Measurements from ENCODE around the gene CDHR2.

CDHR2 gene, protein sequence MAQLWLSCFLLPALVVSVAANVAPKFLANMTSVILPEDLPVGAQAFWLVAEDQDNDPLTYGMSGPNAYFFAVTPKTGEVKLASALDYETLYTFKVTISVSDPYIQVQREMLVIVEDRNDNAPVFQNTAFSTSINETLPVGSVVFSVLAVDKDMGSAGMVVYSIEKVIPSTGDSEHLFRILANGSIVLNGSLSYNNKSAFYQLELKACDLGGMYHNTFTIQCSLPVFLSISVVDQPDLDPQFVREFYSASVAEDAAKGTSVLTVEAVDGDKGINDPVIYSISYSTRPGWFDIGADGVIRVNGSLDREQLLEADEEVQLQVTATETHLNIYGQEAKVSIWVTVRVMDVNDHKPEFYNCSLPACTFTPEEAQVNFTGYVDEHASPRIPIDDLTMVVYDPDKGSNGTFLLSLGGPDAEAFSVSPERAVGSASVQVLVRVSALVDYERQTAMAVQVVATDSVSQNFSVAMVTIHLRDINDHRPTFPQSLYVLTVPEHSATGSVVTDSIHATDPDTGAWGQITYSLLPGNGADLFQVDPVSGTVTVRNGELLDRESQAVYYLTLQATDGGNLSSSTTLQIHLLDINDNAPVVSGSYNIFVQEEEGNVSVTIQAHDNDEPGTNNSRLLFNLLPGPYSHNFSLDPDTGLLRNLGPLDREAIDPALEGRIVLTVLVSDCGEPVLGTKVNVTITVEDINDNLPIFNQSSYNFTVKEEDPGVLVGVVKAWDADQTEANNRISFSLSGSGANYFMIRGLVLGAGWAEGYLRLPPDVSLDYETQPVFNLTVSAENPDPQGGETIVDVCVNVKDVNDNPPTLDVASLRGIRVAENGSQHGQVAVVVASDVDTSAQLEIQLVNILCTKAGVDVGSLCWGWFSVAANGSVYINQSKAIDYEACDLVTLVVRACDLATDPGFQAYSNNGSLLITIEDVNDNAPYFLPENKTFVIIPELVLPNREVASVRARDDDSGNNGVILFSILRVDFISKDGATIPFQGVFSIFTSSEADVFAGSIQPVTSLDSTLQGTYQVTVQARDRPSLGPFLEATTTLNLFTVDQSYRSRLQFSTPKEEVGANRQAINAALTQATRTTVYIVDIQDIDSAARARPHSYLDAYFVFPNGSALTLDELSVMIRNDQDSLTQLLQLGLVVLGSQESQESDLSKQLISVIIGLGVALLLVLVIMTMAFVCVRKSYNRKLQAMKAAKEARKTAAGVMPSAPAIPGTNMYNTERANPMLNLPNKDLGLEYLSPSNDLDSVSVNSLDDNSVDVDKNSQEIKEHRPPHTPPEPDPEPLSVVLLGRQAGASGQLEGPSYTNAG (N-terminal part only)

DNA sequence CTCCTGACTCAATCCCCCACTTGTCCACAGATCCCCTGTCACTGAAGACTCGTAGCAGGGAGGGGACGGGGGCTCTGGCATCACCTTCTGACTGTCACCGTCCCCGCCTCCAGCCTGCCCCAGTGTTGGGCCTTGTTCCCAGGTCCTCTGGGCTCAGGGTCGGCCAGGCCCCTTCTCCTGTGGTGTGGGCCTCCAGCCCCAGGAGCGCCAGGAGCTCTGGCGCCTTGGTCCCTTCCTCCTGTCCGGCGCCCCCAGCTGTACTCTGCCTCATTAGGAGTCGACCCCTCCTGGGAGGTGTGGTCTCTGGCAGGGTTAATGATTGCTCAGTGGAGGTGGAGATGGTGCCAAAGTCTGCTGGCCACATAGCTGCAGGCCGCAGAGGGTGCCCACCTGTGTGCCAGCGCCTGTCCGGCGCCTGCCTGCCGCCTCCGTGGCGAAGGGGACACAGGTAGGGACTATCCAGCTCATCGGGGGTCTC is at the start of gene CDHR2:
TSS of gene CDHR2 (plus strand) at position 376 of the 478 bp plus-strand sequence. CDS start 16,011 bp downstream, outside the sequence.
- DNase-seq, result no peak

DNA sequence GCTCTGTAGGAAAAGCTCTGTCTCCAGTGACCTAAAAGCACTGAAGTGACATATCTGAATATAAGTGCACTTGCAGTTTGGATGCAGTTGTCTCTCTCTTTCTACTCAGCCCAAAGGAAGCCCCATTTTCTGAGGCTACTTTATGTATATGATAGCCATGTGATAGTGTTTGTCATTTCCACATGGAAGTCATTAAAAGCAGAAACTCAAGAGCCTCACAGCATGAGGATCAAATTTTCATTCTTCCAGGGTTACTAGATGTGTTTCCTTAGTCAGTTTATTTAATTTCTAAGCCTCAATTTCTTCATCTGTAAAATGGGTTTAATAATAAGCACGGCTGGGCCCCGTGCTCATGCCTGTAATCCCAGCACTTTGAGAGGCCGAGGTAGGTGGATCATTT is 48.6 kb upstream of the CDHR2 start:
- DNase-seq, result no peak

DNA sequence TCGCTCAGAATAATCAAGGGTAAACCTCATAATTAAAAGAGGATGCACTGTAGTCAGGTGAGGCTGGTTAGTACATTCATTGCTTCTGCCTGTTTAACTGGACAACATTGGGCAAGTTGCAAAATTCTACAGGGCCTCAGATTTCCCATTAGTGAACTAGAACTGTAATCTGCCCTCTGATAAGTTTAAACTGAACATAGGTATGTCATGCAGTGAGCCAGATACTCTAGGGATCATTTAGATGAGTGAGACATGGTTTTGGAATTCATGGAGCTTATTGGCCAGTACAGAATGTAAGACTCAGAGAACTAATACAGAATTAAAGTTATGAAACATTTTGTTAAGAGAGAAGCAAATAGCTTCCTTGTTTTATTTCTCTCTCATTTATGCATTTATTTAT is 47.8 kb upstream of the CDHR2 start:
- DNase-seq, result no peak

DNA sequence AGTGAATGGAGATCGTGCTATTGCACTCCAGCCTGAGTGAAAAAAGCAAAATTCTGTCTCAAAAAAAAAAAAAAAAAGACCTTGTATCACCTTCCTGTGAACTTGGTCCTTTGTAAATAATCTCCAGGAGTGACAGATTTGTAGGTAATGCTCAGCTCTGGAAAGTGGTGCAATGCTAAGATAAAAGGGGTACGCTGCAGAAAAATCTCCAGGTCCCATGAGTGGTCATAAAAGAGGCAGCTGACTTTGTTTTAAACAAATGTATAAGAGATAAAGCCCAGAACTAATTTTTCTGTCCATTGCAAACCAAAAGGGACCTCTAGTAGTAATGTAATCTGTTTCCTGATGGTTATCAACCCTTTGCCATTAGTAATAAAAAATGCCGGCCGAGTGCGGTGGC is 45.6 kb upstream of the CDHR2 start:
- DNase-seq, result no peak

DNA sequence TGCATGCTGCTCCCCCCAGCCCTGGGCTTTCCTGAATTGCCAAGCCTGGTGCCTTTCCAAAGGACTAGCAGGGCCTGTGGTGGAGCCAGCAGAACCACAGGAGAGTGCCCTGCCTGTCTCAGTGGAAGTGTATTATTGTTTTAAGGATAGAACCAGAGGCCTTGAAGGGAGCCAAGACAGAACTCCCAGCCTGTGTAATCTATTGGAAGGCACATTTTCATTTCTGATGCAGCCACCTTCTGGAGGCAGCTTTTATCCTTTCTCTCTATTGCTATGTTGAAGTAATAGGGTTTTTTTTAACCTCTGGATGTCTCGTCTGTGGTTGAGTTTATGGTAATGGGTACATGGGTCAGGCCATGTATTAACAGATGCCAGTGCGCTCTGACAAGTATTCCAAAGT is 41.2 kb upstream of the CDHR2 start:
- DNase-seq, result no peak

DNA sequence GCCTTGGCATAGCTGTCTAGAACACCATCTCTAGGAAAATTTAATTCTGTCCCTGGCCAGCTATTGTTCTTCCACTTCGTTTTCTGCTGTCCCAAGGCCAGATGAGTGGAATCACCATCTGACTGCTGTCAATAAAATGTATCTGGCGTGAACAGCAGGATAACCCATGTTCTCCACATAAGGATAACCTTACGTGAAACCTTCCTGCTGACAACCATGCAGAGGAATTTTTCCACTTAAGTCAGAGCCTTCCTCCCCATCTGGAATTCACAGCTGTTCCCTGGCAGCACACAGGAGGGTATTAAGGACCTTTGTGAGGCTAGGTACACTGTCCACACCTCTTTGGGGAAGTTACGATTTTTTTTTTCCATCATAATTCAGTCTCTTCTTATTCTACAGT is 40.5 kb upstream of the CDHR2 start:
- no peak for DNase-seq

DNA sequence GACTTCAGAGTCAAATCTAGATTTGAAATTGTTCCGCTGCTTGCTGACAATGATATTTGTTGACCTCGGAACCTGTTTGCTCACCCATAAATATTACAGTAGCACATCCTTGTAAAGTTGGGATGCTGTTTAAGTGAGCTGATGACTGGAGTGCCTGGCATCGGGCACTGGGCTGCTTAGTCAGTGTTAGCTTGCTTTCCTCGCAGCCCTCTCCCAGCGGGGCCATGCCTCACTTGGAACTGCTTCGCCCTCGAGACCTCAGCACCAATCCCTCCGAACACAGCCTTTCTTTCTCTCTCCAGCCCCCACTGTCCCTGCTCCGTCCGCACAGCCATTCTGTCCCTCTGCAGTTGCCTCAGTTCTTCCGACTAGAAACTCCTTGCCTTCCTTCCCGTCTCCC is 35.4 kb upstream of the CDHR2 start:
- DNase-seq, result no peak

DNA sequence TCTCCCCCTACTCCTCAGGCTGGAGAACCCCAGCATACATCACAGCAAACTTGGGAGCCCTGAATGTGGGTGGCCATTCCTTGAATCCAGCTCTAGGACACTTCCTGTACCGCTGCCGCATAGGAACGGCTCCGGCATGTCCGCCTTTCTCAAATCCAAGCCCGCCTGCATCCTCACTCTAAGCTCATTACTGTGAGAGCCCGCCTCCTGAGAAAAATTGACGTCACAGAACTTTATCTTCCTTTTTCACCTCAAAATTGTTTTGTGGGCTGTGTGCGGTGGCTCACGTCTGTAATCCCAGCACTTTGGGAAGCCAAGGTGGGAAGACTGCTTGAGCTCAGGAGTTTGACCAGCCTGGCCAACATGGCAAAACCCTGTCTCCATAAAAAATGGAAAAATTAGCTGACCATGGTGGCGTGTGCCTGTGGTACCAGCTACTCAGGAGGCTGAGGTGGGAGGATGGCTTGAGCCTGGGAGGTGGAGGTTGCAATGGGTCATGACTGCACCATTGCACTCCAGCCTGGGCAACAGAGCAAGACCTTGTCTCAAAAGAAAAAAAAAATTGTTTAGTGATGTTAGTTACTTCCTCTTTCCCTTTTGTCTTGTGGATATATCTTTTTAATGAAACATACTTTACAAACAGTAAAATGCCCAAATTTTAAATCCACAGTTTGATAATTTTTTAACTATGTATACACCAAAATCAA is 34.7 kb upstream of the CDHR2 start:
- DNase-seq, result no peak

DNA sequence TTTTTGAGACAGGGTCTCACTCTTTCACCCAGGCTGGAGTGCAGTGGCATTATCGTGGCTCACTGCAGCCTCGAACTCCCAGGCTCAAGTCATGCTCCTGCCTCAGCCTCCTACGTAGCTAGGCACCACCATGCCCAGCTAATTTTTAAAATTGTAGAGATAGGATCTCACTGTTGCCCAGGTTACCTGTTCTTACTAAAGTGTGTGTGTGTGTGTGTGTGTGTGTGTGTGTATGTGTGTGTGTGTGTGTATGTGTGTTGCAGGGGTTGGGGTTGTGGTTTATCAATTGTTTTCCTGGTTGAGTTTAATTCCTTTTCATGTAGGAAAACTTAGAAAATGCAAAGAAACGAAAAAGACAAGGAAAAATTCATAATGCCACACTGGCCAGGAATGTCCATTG is 33.7 kb upstream of the CDHR2 start:
- DNase-seq, result no peak

DNA sequence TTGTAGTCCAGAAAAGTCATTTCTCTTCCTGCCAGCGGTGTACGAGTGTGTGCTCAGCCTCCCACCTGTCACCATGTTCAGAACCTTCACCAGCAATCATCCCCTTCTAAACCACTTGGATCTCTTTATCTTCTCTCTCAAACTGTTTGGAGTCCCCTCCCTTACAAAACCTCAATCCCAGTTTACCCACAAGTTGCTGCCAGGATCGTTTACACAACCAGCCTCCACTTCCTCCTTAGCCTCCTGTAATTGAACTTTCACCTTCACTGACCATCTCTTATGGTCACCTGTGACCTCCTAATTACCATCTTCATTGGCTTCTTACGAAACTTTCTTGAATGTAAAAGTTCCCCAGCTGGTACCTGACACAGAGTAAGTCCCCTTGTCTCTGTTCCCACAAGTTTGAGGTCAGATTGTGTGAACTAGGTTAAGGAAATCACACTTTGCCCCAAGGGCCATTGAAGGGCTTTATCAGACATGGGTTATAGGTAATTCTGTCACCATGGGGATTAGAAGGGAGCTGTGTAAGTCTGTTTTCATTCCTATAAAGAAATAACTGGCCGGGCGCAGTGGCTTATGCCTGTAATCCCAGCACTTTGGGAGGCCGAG is 32.0 kb upstream of the CDHR2 start:
- no peak for DNase-seq

DNA sequence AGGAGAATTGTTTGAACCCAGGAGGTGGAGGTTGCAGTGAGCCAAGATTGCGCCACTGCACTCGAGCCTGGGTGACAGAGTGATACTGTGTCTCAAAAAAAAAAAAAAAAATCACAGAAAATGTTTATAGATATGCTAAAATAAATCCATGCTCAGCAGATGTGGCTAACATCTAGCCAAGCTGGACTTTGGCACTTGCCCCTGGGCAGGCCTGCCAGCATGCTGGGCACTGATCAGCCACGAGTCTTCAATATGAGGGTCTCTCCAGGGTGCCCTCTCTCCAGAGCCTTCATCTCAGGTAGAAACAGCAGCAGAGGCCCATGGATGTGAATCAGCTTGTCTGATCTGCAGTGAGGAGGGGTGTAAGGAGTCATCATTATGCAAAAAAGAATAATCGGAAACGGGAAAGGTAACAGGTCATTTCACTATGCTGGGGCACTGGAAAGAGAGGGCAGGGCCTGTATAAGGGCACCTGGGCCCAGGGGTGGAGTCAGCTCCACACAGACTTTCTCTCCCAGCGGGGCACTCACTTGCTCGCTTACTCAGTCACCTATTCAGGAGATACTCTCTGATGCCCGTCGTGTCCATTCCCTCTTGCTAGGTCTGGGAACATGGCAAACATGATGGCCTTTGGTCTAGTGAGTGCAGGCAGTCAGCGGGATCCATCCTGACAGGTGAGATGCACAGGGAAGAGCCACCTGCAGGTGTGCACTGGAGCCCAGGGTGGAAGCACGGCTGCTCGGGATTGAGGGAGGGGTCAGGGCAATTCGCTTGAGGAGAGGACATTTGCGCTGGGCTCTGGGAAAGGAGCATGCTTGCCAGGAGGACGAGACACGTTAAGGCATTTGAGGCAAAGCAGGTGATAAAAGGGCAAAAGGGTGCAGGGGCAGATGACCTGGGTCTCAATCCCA is 29.1 kb upstream of the CDHR2 start:
- DNase-seq, result no peak

DNA sequence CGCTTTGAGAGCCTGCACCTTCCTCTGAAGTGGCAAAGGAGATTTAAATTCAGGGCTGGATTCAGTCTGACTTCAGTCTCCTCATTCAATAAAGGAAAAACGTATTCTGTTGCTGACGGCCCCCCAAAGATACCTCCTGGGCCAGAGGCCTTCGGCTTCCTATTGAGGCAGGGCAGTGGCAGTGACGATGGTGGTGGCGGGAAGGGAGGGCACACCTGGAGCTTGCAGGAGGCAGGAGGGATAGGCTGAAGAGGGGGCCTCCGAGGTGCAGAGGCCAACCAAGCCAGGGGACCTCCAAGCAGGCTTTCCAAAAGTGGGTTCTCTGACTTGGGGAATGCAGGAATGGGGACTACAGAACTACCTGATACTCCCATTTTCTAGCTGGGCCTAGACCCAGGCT is 27.9 kb upstream of the CDHR2 start:
- no peak for DNase-seq

DNA sequence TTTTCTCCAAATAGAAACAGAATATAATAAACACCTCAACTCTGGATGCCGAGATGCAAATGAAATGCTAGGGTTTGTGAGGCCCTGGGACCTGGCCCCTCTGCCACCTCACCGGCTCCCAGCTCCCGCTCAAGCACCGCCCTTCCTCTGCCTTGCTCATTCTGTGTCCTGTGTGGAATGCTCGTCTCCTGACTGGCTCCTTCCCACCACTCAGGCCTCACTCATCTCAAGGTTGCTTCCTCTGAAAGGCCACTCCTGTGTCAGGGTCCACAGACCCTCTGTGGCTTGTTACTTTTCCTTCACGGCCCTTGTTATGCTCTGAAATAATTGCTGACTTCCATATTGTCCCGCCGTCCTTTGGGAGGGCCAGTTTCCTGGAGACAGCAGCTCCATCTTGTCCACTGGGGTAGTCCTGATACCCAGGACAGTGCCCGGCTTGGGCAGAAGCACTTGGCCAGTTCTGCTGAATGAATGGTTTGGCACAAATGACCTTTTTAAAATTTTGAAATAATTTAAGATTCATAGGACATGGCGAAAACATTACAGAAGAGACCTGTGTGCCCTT is 27.4 kb upstream of the CDHR2 start:
- DNase-seq, result no peak

DNA sequence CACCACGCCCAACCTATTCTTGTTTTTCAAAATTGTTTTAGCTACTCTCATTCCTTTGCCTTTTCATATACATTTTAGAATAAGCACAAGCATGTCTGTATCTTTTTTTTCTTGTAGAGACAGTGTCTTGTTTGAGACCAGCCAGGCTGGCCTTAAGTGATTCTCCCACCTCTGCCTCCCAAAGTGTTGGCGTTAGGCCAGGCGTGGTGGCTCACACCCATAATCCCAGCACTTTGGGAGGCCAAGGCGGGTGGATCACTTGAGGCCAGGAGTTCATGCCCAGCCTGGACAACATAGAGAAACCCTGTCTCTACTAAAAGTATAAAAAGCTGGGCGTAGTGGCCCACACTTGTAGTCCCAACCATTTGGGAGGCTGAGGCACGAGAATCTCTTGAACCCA is 25.0 kb upstream of the CDHR2 start:
- no peak for DNase-seq

DNA sequence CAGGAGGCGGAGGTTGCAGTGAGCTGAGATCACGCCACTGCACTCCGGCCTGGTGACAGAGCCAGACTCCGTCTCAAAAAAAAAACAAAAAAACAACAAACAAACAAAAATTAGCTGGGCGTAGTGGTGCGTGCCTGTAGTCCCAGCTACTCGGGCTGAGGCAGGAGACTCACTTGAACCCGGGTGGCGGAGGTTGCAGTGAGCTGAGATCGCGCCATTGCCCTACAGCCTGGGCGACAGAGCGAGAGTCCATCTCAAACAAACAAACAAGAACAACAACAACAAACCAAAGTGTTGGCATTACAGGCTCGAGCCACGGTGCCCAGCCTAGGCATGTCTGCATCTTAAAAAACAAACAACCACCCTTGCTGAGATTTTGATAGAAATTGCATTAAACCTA is 24.2 kb upstream of the CDHR2 start:
- DNase-seq, result no peak

DNA sequence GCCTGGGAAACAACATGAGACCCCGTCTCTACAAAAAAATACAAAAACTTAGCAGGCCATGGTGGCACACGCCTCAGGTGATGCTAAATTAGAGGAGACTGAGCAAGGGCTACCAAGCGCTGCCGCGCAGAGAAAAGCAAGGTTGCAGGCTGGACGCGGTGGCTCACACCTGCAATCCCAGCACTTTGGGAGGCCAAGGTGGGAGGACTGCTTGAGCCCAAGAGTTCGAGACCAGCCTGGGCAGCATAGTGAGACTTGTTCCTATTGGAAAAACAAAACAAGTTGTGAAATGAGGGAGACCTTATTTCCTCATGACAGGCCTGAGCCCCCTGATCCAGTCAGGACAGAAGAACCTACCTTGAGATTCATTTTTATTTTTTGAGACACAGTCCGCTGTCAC is 23.5 kb upstream of the CDHR2 start:
- no peak for DNase-seq

DNA sequence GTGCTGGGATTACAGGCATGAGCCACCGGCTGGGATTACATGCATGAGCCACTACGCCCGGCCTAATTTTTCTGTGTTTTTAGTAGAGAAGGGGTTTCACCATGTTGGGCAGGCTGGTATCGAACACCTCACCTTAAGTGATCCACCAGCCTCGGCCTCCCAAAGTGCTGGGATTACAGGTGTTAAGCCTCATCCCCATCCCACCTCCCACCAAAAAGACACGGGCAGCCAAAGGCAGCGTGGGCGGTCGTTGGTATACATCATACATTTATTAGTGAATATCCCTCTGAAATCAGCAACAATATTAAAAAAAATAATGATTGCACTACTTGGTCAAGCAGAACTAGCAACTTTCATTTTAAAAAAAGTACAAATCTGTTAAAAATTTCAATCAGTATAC is 22.7 kb upstream of the CDHR2 start:
- DNase-seq, result no peak

DNA sequence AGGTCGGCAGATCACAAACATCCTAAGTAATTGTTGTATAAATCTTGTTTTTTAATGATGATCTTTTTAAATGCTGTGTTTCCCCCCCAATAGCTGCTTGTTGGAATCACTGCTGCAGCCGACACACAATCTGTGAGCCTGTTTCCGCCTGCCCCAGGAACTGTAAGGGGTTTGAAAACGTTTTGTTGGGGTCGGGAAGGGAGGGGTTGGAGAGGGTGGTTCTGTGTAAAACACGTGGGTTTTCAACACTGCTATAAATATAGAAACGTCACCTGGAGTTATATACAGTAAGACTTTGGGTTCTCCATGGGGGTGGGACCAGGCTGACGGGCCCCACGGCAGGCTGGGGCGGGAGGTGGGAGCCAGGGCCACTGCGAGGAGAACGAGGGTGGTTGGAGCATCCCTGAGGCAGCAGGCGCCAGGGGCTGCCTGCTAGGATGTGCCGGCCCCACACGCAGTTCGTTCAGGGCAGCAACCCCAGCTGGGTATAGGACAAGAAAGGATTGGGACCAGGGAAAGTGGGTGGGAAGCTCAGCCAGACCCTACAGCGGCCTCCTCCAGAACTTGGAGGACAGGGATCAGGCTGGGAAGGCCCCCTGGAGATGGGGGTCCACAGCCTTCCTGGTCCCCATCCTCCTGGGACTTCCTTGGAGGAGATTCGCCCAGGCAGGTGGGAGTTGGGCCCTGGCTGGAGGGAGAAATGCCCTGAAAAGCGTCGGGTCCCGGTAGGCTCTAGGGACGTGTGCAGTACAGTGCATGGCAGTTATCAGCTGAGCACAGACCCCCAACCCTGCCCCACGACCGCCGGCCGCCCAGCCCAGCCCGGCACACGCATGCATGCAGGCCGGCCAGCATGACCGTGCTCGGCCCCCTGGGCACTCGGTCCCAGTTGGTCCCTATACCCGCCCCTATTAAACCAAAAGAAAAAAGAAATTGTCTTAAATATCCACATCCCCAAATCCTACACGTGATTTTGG is 21.6 kb upstream of the CDHR2 start:
- DNase-seq, result no peak

DNA sequence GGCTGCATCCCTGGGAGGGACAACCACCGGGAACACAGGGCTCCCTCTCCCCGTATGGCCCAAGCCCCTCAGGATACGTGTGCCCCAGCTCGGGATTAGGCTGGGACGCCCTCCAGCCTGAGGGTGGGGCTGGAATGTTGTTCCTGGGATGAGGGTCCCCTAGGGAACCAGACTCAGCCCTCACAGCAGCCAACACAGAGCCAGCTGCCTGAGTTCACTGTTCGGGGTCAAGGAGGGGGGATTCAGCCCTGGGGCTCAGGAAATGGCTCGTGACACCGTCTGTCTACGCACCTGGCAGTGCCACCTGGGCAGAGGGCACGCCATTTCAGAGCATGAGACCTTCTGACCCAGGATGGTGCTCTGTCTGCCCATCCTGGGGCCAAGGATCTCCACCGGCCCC is 20.8 kb upstream of the CDHR2 start:
- no peak for DNase-seq
